ENCODE data around the gene UCN3.
"Not testable (repeated sequence)": the region's sequence is repeated elsewhere in the genome, so short reads cannot be mapped to it uniquely, and the experiment has no call there.

The UCN3 gene

DNA sequence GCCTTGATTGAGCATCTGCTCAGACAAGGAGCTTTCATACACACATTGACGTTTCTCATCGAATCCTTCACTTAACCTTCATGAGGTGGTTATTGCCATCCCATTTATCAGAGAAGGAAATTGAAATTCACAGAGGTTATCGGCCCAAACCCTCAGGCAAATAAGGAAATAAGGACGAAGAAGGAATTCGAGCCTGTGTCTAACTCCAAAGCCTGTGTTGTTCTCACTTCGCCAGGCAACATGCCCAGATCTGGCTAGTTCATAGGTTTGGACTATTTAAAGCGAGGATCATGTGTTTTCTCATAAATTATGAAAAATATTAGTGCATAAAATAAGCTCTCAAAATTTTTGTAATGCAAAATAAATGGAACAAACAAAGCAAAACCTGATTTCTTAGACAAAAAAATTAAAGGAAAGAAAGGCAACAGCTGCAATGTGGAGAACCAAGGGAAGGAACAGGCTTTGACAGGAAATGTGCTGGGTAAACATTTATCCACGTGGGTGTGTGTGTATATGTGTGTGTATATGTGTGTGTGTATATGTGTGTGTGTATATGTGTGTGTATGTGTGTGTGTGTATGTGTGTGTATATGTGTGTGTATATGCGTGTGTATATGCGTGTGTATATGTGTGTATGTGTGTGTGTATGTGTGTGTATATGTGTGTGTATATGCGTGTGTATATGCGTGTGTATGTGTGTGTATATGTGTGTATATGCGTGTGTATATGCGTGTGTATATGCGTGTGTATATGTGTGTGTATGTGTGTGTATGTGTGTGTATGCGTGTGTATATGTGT lies 4.8 kb downstream of the UCN3 start:
- no peak for DNase-seq

DNA sequence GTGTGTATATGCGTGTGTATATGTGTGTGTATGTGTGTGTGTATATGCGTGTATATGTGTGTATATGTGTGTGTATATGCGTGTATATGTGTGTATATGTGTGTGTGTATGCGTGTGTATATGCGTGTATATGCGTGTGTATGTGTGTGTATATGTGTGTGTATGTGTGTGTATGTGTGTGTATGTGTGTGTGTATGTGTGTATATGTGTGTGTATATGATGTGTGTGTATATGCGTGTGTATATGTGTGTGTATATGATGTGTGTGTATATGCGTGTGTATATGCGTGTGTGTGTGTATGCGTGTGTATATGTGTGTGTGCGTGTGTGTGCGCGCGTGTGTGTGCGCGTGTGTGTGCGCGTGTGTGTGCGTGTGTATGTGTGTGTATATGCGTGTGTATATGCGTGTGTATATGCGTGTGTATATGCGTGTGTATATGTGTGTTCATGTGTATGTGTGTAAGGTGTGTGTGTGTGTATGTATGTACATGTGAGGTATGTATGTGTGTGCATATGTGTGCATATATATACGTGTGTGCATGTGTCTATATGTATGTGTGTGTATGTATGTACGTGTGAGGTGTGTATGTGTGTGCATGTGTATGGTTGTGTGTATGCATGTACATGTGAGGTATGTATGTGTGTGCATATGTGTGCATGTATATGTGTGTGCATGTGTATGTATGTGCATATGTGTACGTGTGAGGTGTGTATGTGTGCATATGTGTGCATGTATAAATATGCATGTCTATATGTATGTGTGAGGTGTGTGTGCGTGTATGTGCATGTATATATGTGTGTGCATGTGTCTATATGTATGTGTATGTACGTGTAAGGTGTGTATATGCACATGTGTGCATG lies 6.0 kb downstream of the UCN3 start:
- no peak for DNase-seq

- no peak for DNase-seq
These were observed 8.5 kb downstream of the UCN3 start for GRCh38 chr10:5373307-5373706.

GRCh38 chr10:5373891-5374611 lies 9.3 kb downstream of the UCN3 start:
- no peak for DNase-seq

GRCh38 chr10:5376450-5376849 lies 11.7 kb downstream of the UCN3 start:
- DNase-seq = no peak

DNA sequence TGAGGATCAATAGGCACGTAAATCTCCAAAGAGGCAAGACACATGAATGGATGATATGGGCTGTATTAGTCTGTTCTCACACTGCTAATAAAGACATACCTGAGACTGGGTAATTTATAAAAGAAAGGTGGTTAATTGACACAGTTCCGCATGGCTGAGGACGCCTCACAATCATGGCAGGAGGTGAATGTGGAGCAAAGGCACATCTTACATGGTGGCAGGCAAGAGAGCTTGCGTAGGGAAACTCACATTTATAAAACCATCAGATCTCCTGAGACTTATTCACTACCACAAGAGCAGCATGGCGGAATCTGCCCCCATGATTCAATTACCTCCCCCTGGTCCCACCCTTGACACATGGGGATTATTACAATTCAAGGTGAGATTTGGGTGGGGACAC lies 14.4 kb downstream of the UCN3 start:
- not testable (repeated sequence) for DNase-seq

- DNase-seq = not testable (repeated sequence)
These were observed 15.6 kb downstream of the UCN3 start for GRCh38 chr10:5380395-5380794.

- no peak for DNase-seq
These were observed 16.4 kb downstream of the UCN3 start for GRCh38 chr10:5381187-5381586.

- DNase-seq = no peak
These were observed 20.5 kb downstream of the UCN3 start for GRCh38 chr10:5385224-5385623.

DNA sequence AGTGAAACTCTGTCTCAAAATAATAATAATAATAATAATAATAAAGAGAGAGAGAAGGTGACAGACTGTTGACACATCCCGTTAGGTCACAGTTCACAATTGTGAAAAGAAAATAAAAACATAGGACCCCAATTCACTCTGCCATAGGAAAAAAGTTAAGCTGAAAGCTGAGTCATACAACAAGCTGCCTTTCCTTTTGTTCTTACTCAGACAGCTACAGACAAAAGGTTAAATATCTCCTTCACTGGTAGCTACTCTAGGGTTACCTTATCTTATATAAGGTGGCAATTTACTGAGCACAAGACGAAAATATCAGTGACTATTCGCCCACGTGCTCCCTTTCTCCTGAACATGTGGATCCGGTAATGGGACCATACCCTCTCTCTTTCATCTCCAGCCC lies 22.4 kb downstream of the UCN3 start:
- no peak for DNase-seq

DNA sequence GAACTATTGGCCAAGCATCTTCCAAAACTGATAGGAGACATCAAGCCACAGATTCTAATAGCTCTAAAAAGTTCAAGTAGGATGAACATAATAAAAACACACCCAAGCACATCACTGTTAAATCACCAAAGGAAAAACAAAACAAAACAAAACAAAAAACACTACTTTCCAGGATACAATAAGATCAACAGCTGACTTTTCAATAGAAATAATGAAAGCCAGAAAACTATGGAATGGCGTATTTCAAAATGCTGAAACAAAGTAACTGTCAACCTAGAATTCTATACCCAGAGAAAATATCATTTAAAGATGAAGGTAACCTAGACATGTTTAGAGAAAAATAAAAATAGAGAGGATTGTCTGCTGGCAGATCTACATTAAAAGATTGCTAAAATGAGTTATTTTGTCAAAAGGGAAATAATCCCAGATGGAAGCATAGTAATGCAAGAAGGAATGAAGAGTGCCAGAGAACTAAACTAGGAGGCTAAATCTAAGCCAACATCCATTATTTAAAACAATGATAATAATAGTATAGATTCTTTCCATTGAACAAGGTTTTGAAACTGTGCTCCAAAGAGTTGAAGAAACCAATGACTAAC lies 25.9 kb downstream of the UCN3 start:
- no peak for DNase-seq

DNA sequence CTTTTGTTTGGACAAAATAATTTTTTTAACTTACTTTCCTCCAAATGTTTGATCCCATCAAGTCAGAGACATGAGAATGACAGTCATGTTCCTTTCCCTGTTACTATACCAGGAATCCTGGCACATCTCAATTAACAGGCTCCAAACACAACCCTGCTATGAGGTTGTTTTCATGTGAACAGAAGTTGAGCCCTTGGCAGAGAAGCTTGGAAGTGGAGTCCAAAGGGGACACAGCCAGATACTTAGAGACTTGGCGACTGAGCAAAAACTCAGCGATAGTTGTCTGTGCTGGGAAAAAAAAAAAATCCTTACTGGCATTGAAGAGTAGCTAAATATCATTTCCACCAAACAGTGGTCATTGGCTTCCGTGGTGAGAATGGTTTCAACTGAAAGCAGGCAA lies 27.0 kb downstream of the UCN3 start:
- DNase-seq = no peak

- DNase-seq = no peak
These were observed 28.8 kb downstream of the UCN3 start for GRCh38 chr10:5393529-5393928.

DNA sequence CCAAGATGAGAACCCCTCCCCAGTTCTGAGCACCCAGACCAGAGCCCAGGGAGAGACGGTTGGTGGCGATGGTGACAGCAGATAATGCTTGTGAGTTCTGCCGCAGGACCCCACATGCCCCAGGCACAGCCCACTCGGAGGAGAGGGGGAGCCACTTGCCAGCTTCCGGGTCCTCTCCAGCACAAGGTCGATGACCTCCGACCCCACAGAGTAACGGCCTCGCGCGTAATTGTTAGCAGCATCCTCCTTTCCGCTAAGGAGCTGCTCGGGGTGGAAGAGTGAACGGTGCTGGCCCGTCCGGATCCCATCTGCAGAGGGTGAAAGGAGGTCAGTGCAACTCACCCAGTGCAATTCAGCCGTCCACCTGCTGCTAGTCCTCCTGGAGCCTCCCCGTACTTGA lies 30.4 kb downstream of the UCN3 start:
- DNase-seq = no peak

DNA sequence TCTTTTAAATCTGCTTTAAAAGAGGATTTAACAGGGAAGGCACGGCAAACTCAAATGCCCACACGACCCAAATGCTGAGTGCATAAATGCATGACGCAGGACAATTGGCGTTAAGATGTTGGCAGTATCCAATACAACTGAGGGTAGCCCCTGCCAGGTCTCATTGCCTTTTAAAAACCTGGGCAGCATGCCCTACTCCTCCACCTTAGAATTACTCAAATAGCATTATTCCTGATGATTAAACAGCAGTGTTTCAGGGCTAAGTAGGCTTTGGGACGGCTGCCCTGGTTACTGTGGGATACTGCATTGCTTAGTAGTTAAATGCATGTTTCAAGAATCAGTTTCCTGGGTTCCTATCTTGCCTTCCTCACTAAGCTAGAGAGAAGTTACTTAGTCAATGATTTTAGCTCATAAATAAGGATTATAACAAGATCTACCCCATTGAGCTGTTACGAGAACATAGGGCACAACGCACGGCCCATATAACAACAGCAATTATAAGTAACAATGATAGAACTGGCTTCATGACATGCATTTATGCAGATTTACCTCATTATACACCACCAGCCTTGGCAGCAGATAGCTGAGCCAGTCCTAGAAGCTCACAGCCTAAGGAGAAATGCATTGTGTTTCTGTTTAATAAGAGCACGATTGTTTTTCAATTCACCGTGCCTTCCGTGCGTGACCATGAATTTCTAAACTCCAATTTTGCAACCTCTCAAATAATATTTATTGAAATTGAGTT lies 32.0 kb downstream of the UCN3 start:
- DNase-seq = peak; percentile 37

GRCh38 chr10:5399332-5399731 lies 34.6 kb downstream of the UCN3 start:
- DNase-seq = no peak

DNA sequence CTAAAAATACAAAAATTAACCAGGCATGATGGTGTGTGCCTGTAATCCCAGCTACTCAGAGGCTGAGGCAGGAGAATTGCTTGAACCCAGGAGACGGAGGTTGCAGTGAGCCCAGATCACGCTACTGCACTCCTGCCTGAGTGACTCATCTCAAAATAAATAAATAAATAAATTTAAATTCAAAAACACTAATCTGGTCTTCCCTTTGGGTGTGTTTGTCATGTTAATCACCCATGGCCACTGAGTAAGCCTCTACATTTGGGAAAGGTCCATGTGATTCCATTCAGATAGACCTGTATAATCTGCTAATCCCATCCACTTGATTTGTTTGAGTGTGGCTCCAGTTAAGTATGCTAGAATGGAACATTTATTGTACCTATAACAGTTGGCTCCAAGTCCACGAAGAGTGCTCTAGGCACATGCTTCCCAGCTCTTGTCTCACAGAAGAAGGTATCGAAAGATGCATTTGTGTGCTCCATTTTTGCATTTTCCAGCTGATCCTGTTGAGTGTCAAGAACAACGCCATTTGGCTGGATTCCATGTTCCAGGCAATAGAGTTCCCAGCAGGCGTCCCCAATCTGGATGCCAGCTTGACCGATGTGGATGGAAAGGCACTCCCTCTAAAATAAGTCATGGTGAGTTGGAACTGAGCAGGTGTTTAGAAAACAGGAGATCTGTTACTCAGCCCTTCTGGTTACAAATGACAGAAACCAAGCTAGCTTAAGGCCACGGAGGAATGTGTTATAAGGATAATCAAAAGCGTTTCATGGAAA lies 35.9 kb downstream of the UCN3 start:
- DNase-seq = peak; percentile 75

- DNase-seq = no peak
These were observed 38.0 kb downstream of the UCN3 start for GRCh38 chr10:5402798-5403197.

GRCh38 chr10:5404208-5405041 lies 39.7 kb downstream of the UCN3 start, which contains the start of gene TUBAL3:
Gene TUBAL3, minus strand, starts transcription at chr10:5404828. Its CDS starts 36 bp downstream, at chr10:5404792.
- no peak for DNase-seq

- no peak for DNase-seq
These were observed 42.2 kb downstream of the UCN3 start for GRCh38 chr10:5406918-5407317.
